Measurements from ENCODE around the gene ST7.

The ST7 gene

DNA sequence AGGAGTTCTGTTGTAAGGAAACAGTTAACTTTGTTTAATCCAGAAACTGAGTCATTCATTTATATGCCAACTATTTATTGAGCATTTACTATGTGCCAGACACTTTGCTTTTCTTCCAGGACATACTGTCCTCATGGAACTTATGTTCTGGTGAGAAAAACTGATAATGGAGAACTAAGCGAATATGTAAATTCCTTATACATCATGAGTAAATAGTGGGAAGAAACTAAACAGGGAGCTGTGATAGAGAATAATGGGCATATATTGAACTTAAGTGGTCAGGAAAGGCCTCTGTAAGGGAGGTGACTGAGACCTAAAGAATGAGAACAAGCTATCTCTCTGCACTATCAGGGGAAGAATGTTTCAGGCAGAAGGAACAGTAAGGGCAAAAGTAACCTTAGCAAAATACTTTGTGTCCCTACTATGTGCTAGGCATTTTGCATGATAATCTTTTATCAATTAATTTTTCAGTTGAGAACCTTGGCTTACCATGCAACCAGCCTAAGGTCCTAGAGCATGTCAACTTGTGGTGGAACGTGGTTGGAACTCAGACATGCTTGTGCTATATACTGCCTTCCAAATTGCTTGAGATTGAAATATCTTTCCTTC, 45.4 kb downstream of the ST7 start:
- Histone ChIP-seq H3K27ac (peak overlapping the region; percentile 4 to 52), H3K4me1 (peaks cover 0 to 23% (median 6%) of the 10 kb centered on the region in 4 donors), H3K9me3 (no peaks in the 10 kb centered on the region), H3K27me3 (no peaks in the 10 kb centered on the region), H3K36me3 (no peaks in the 10 kb centered on the region), H3K4me3 (no peak overlapping the region)
- TF ChIP-seq, protein P1, sequence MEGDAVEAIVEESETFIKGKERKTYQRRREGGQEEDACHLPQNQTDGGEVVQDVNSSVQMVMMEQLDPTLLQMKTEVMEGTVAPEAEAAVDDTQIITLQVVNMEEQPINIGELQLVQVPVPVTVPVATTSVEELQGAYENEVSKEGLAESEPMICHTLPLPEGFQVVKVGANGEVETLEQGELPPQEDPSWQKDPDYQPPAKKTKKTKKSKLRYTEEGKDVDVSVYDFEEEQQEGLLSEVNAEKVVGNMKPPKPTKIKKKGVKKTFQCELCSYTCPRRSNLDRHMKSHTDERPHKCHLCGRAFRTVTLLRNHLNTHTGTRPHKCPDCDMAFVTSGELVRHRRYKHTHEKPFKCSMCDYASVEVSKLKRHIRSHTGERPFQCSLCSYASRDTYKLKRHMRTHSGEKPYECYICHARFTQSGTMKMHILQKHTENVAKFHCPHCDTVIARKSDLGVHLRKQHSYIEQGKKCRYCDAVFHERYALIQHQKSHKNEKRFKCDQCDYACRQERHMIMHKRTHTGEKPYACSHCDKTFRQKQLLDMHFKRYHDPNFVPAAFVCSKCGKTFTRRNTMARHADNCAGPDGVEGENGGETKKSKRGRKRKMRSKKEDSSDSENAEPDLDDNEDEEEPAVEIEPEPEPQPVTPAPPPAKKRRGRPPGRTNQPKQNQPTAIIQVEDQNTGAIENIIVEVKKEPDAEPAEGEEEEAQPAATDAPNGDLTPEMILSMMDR (IDR thresholded peaks at IDR 0.05) = no peak
- DNase-seq = no peak
- intact Hi-C loops (cut with DNase I; ENCODE audit: low total_unique reads) = no loop called here

DNA sequence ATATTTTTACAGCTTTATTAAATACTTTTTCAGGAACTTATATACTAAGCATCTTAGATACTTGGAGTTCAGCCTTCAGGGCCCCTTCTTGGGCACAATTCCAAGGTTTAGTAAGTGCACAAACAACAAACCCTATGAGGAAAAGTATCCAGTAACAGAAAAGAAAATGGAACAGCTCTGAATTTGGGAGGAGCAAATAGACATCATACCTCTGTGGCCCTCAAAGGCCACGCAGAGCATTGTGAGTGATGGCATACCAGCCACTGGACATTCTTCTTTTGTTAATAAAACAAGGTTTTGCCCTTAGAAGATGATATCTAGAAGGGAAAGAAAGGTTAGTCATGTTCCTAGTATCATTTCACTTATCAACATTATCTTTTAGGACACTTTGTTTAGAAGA, 46.0 kb downstream of the ST7 start:
- Histone ChIP-seq H3K27me3 (no peaks in the 10 kb centered on the region), H3K36me3 (no peaks in the 10 kb centered on the region), H3K27ac (peak overlapping the region; percentile 4 to 52), H3K4me1 (peaks cover 0 to 26% (median 6%) of the 10 kb centered on the region in 4 donors), H3K9me3 (no peaks in the 10 kb centered on the region), H3K4me3 (no peak overlapping the region)
- intact Hi-C loops (cut with DNase I; ENCODE audit: low total_unique reads) = no loop called here
- TF ChIP-seq, protein P1 (IDR thresholded peaks at IDR 0.05) = no peak
- DNase-seq = no peak

DNA sequence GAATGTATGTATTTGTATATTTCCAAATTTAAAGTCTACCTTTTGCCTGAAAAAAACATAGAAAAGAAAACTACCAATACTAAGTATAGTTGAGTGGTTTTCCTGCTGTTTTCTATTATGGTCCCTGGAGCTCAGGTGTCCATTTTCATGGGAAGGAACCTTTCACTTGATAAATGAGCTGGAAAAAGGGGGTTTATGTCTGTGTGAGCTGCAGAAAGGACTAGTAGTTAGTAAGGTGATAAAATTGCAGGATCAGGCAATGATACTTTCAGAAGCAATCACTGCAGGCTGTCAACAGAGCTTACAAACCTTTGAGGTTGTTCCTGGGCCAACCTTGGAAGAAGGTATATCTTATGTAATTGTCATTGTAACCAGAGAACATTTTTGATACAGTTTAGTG, 48.0 kb downstream of the ST7 start:
- H3K9me3 ChIP-seq = no peaks in the 10 kb centered on the region
- H3K27ac ChIP-seq = peak overlapping the region; percentile 29 to 53
- intact Hi-C loops (cut with DNase I; ENCODE audit: low total_unique reads) = no loop called here
- no peak for DNase-seq
- no peaks in the 10 kb centered on the region for H3K36me3 ChIP-seq
- no peak overlapping the region for H3K4me3 ChIP-seq
- TF ChIP-seq, protein P1 (IDR thresholded peaks at IDR 0.05) = no peak
- H3K27me3 ChIP-seq = no peaks in the 10 kb centered on the region
- peaks cover 0 to 46% (median 12%) of the 10 kb centered on the region in 4 donors for H3K4me1 ChIP-seq

DNA sequence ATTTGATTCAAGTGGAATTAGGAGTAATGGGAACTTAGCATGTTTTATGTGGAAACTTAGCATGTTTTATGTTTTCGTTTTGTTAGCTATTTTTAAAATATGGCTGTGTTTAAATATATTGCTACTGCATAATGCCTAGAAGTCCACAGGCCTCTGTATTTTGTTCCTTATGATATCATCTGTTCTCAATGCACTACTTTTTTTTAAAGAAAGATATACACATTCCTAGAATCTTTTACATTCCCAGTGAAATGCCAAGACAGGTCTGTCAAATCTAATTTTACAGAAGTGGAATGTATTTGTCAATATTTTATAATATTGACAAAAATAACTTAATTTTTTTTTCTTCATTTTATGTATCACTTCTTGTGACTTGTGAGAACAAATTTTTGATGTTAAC, 51.6 kb downstream of the ST7 start:
- Histone ChIP-seq H3K4me1 (peaks cover 0 to 66% (median 18%) of the 10 kb centered on the region in 4 donors), H3K4me3 (no peak overlapping the region), H3K27ac (peak overlapping the region in 1 of 2 donors; percentile 35), H3K9me3 (no peaks in the 10 kb centered on the region), H3K36me3 (no peaks in the 10 kb centered on the region), H3K27me3 (no peaks in the 10 kb centered on the region)
- DNase-seq = no peak
- TF ChIP-seq, protein P1 (IDR thresholded peaks at IDR 0.05) = no peak
- intact Hi-C loops (cut with DNase I; ENCODE audit: low total_unique reads) = no loop called here

DNA sequence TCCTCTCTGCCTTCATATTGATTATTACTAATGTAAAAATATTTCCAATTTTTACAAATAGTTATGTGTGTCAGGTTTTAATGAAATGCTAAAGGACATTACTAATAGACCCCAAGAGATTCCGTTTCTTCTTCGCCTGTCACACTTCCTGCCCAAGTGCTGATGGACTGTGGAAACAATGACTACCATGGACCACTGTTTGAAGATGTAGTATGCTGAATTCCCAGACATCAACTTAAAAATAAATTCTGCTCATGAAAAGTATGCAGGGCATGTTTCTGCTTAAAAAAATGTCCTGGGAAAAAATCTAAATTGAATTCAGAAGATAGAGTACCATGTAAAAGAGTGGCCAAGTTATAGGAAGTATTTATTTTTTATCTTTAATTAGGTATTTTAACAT, 52.1 kb downstream of the ST7 start:
- H3K4me3 ChIP-seq = no peak overlapping the region
- no peaks in the 10 kb centered on the region for H3K36me3 ChIP-seq
- peak overlapping the region in 1 of 2 donors; percentile 35 for H3K27ac ChIP-seq
- H3K9me3 ChIP-seq = no peaks in the 10 kb centered on the region
- TF ChIP-seq, protein P1 (IDR thresholded peaks at IDR 0.05) = no peak
- peaks cover 0 to 71% (median 23%) of the 10 kb centered on the region in 4 donors for H3K4me1 ChIP-seq
- DNase-seq = no peak
- H3K27me3 ChIP-seq = no peaks in the 10 kb centered on the region
- intact Hi-C loops (cut with DNase I; ENCODE audit: low total_unique reads) = no loop called here

All from tibial artery (tissue), 4 donors.